NAMALWA (cell line): Measurements from ENCODE around the gene IL3RA.
"Not testable (repeated sequence)": the region's sequence is repeated elsewhere in the genome, so short reads cannot be mapped to it uniquely, and the experiment has no call there.

Experiments
- DNase-seq: peaks from one replicate; pipeline ENCODE4 v3.0.0-alpha.2; 2015; ENCODE audit warnings: low spot score

Gene IL3RA

GRCh38 chrX:1425381-1425780, 88.8 kb downstream of the IL3RA start:
- no peak for DNase-seq

- DNase-seq, result not testable (repeated sequence)
Observed at GRCh38 chrX:1426321-1426720, 89.7 kb downstream of the IL3RA start.

GRCh38 chrX:1427756-1428155, 91.2 kb downstream of the IL3RA start:
- no peak for DNase-seq

GRCh38 chrX:1430451-1430850, 93.9 kb downstream of the IL3RA start:
- DNase-seq, result no peak
